Tibial artery (tissue), 4 donors: ENCODE measurements around the gene IL25.

Source experiments
- DNase-seq, 2 donors: peaks; one replicate each; pipeline ENCODE4 v3.0.0-alpha.2; 2019
- H3K27ac ChIP-seq, 2 donors: fragments of 200-600 bp; sonication (generic) in 1 of 2; 1 replicate in 1 of 2; 2 replicates in 1 of 2; pipeline ENCODE4 v1.5.1; 2018 to 2019; ENCODE audit warnings: mild to moderate bottlenecking in 1 of 2
- H3K27me3 ChIP-seq, 2 donors: fragments of 200-600 bp; sonication (generic) in 1 of 2; one replicate each; pipeline versions ENCODE4 v1.5.1 to v1.6.0; 2016 to 2019
- H3K36me3 ChIP-seq, 3 donors: fragments of 200-600 bp; sonication (generic) in 2 of 3; one replicate each; pipeline ENCODE4 v1.5.1; 2016 to 2019; ENCODE audit warnings: mild to moderate bottlenecking in 2 of 3
- H3K4me1 ChIP-seq, 4 donors: fragments of 200-600 bp; sonication (generic) in 2 of 4; 1 replicate in 3 of 4; 2 replicates in 1 of 4; pipeline ENCODE4 v1.5.1; 2016 to 2019
- H3K4me3 ChIP-seq, 2 donors: fragments of 200-600 bp; sonication (generic) in 1 of 2; 1 replicate in 1 of 2; 2 replicates in 1 of 2; pipeline ENCODE4 v1.5.1; 2018 to 2019; ENCODE audit warnings: mild to moderate bottlenecking in 2 of 2
- H3K9me3 ChIP-seq, 3 donors: fragments of 200-600 bp; sonication (generic) in 1 of 3; one replicate each; pipeline ENCODE4 v1.5.1; 2016 to 2019
- intact Hi-C: fragments of 100-400 bp; cut with DNase I; formaldehyde crosslinking; loops from one replicate; pipeline ENCODE4 v1.15.0; 2023; ENCODE audit warnings: low total_unique reads
- TF ChIP-seq, protein P1 (sequence below), 2 experiments: fragments of 200-600 bp in 1 of 2; fragments of 450-650 bp in 1 of 2; IDR thresholded peaks; one replicate each; pipeline ENCODE4 v1.5.1; 2017 to 2019; ENCODE audit warnings: antibody characterized with exemption in 2 of 2, mild to moderate bottlenecking in 1 of 2, moderate library complexity in 1 of 2

IL25 gene

DNA sequence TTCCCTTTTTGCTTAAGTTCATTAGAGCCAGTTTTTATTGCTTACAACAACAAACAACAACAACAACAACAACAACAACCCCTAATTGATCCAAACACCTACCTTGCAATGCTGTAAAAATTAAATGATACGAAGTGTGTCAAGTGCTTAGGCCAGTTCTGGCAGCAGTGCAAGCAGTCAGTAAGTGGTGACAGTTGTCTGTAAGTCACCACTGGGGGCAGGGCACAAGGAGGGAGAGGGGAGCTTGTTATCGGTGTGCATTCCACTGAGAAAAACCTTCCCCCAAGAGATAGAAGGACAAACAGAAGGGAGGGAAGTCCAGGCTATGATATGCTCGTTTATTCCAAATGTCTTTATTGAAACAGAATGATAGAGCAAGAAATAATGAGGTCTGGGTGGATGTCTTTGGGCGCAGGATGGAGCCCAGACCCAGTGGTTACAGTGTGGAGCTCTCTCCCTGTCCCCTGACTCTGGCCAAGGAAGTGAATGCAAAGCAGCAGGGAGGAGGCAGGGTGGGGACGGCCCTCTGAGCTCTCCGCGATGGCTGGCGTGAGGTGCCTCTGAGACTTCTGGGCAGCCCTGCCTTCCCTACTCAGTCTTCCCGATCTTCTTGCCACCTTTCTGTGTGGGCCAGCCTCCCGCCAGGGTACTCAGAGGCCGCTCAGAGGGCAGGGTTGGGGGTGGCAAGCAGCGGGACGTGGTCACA is 26.5 kb upstream of the IL25 start:
- no peaks in the 10 kb centered on the region for H3K4me1 ChIP-seq
- H3K27me3 ChIP-seq: no peaks in the 10 kb centered on the region
- TF ChIP-seq, protein P1, sequence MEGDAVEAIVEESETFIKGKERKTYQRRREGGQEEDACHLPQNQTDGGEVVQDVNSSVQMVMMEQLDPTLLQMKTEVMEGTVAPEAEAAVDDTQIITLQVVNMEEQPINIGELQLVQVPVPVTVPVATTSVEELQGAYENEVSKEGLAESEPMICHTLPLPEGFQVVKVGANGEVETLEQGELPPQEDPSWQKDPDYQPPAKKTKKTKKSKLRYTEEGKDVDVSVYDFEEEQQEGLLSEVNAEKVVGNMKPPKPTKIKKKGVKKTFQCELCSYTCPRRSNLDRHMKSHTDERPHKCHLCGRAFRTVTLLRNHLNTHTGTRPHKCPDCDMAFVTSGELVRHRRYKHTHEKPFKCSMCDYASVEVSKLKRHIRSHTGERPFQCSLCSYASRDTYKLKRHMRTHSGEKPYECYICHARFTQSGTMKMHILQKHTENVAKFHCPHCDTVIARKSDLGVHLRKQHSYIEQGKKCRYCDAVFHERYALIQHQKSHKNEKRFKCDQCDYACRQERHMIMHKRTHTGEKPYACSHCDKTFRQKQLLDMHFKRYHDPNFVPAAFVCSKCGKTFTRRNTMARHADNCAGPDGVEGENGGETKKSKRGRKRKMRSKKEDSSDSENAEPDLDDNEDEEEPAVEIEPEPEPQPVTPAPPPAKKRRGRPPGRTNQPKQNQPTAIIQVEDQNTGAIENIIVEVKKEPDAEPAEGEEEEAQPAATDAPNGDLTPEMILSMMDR (IDR thresholded peaks at IDR 0.05): no peak
- peaks cover 0 to 30% (median 0%) of the 10 kb centered on the region in 3 donors for H3K36me3 ChIP-seq
- intact Hi-C loops: no loop called here
- H3K4me3 ChIP-seq: no peak overlapping the region
- no peak overlapping the region for H3K27ac ChIP-seq
- no peak for DNase-seq
- no peaks in the 10 kb centered on the region for H3K9me3 ChIP-seq

DNA sequence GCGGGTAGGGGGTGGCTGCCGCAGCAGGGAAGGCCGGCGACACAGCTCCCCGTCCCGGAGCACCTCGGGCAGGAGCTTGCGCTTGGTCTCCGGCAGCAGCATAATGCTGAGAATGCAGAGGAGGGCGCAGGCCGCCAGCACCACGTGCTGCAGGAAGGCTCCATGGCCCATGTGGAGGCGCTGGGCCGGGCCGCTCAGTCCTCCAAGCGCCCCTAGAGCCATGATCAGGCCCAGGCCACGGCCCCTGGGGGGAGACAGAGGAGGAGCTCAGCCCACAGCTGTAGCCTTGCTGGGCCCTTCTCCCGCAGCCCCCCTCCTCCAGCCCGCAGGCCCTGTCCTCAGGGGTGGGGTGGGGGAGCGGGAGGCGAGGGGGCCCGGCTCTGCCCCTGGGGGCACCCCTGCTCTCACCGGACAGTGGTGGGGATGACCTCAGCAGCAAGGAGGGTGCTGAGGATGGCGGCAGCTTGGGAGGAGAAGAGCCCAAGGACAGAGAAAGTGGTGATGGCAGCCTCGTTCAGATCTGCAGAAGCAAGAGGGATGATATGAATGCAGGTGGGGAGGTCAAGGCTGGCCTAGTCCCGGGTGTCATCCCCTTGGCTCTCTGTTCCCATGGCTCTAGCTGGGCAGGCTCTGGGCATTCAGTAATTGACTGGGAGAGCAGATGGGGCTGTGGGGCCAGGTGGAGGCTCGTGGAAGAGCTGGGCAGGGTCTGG is 25.8 kb upstream of the IL25 start:
- H3K4me1 ChIP-seq: peaks cover 0 to 6% (median 3%) of the 10 kb centered on the region in 4 donors
- H3K4me3 ChIP-seq: no peak overlapping the region
- H3K27ac ChIP-seq: no peak overlapping the region
- intact Hi-C loops: no loop called here
- no peaks in the 10 kb centered on the region for H3K9me3 ChIP-seq
- DNase-seq: no peak
- H3K27me3 ChIP-seq: no peaks in the 10 kb centered on the region
- peaks cover 0 to 30% (median 0%) of the 10 kb centered on the region in 3 donors for H3K36me3 ChIP-seq
- TF ChIP-seq, protein P1 (IDR thresholded peaks at IDR 0.05): no peak

DNA sequence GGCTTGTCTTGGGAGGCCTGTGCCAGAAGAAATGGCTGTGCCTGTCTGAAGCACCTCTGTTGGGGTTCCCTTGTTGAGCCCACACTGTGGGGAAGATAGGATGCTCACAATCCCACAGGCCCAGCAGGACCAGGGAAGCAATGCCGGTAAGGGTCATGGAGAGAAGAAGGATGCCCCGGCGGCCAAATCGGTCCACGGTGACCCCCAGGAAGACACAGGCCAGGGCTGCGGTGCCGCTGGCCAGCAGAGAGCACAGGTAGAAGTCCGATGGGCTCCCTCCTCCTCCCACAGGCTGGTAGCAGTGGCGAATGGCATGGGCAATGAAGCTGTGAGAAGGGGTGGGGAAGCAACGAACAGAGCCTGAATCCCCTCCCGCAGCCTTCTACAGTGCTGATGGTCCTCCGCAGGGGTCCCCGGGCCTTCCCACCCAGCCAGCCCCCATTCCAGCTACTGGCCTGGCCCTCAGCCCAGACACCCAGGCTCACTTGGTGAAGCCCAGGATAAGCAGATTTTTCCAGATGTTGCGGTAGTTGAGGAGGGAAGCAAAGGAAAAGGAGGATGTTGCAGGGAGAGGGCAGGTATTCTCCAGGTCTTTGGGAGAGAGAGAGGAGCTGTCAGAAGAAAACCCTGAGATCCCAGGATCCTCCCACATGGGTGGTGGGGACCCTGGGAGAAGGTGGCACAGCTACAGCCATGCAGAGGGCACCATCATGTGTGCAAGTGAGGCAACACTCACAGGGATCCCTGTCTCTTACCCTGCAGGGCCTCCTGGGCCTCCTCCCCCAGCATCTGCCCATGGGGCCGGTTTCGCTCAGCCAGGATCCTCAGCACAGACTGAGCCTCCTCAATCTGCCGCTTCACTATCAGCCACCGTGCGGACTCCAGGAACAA is 25.0 kb upstream of the IL25 start:
- H3K27me3 ChIP-seq: no peaks in the 10 kb centered on the region
- intact Hi-C loops: no loop called here
- peaks cover 0 to 30% (median 0%) of the 10 kb centered on the region in 3 donors for H3K36me3 ChIP-seq
- DNase-seq: no peak
- H3K27ac ChIP-seq: no peak overlapping the region
- no peak overlapping the region for H3K4me3 ChIP-seq
- TF ChIP-seq, protein P1 (IDR thresholded peaks at IDR 0.05): no peak
- peaks cover 0 to 11% (median 9%) of the 10 kb centered on the region in 4 donors for H3K4me1 ChIP-seq
- no peaks in the 10 kb centered on the region for H3K9me3 ChIP-seq

DNA sequence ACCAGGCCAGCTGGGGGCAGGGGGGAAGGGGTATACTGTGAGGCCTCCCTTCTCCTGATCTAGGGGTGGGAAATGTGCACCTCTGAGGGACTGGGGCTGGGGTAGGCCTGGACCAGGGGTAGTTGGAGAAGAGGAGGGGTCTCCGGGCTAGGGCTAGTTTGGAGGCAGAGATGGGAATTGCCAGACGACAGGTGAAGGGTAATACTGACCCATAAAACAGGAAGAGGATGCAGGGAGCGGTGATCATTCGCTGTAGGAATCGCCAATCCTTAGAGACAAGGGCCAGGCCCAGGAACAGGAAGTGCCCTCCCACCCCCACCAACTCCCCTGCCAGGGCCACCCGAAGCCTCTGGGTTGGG is 24.3 kb upstream of the IL25 start:
- intact Hi-C loops: no loop called here
- H3K27ac ChIP-seq: no peak overlapping the region
- no peak for DNase-seq
- H3K4me3 ChIP-seq: no peak overlapping the region
- TF ChIP-seq, protein P1 (IDR thresholded peaks at IDR 0.05): no peak
- peaks cover 0 to 30% (median 0%) of the 10 kb centered on the region in 3 donors for H3K36me3 ChIP-seq
- no peaks in the 10 kb centered on the region for H3K9me3 ChIP-seq
- peaks cover 0 to 11% (median 10%) of the 10 kb centered on the region in 4 donors for H3K4me1 ChIP-seq
- H3K27me3 ChIP-seq: no peaks in the 10 kb centered on the region

DNA sequence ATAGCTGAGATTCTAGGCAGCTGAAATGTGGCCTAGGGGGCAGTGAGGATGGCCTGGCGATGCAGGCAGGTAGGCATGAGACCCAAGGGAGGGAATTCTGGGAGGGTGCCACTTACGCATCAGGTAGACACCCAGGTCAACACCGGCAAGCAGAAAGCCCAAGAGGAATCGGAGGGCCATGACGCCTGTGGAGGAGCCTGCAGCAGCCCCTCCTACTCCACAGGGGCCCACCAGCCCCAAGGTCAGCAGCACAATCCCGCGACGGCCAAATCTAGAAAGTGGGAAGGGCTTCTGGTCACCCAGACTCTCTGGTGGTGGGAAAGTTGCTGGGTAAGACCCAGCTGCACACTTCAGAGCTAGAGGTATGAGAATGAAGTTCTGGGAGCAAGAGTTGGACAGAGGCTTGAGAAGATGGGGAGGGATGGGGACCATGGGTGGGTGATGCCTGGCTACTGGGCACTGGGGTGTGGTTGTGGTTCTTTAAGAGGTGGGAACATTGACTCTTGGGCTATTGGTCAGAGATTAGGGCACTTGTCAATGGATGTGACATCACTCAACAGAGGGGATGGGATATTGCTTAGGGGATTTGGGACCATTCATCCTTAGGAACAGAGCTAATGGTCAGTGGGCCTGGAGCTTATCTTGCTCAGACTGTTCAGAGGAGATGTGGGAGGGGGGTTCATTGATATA is 23.3 kb upstream of the IL25 start:
- intact Hi-C loops: no loop called here

More for the DNA sequence above, 23.3 kb upstream of the IL25 start:
- Histone ChIP-seq H3K36me3 (peaks cover 0 to 30% (median 0%) of the 10 kb centered on the region in 3 donors), H3K4me1 (peaks cover 0 to 11% (median 10%) of the 10 kb centered on the region in 4 donors), H3K27me3 (no peaks in the 10 kb centered on the region), H3K9me3 (no peaks in the 10 kb centered on the region), H3K4me3 (no peak overlapping the region), H3K27ac (no peak overlapping the region)
- DNase-seq: no peak
- TF ChIP-seq, protein P1 (IDR thresholded peaks at IDR 0.05): no peak
